GM18951 (cell line): ENCODE results near the gene ADAMTS16.

Experiments
- POLR2A ChIP-seq: IDR thresholded peaks from 4 replicates; pipeline ENCODE4 v1.6.1; 2011; ENCODE audit warnings: mild to moderate bottlenecking; ENCODE audit not compliant: insufficient read length, insufficient read depth; ENCODE audit errors: extremely low read depth
- in situ Hi-C: fragments of 300-500 bp; cut with MboI; formaldehyde crosslinking; loops from one replicate; pipeline ENCODE4 v1.12.0; 2022; ENCODE audit warnings: low sequenced_read_pairs, mixed read lengths, inconsistent platforms; ENCODE audit not compliant: unreplicated experiment

Gene ADAMTS16

DNA sequence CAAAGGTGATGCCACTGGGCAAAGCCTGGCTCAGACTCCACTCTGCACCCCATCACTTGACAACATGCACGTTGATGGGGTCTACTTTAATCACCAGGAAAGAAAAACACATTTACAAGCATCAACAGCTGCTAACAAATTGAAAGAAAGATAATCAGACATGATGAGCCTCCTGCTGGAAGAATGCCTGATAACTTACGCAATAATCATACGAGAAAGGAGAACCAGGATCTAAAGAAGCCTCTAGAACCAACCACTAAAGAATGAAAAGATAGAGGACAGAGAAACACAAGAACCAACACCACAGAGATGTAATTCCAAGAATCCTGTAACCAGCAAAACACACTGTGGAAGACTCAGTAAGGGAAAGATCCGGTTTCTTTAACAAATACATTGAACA lies 162.1 kb downstream of the ADAMTS16 start:
- TF ChIP-seq POLR2A = no peak
- in situ Hi-C loops = no loop called here

DNA sequence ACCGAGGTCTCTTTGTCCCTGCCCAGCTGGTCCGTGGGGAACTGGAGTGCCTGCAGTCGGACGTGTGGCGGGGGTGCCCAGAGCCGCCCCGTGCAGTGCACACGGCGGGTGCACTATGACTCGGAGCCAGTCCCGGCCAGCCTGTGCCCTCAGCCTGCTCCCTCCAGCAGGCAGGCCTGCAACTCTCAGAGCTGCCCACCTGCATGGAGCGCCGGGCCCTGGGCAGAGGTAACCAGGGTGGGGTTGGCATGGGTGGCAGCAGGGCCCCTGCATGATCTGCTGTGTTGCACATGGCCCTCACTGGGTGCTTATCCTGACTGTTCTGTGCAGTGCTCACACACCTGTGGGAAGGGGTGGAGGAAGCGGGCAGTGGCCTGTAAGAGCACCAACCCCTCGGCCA lies 163.1 kb downstream of the ADAMTS16 start:
- in situ Hi-C loops = no loop called here
- TF ChIP-seq POLR2A = no peak

GRCh38 chr5:5304361-5305020 lies 164.4 kb downstream of the ADAMTS16 start:
- no peak for TF ChIP-seq POLR2A
- in situ Hi-C loops = no loop called here

GRCh38 chr5:5306696-5307095 lies 166.6 kb downstream of the ADAMTS16 start:
- in situ Hi-C loops = no loop called here
- no peak for TF ChIP-seq POLR2A

GRCh38 chr5:5308319-5308718 lies 168.2 kb downstream of the ADAMTS16 start:
- TF ChIP-seq POLR2A = no peak
- in situ Hi-C loops = no loop called here

DNA sequence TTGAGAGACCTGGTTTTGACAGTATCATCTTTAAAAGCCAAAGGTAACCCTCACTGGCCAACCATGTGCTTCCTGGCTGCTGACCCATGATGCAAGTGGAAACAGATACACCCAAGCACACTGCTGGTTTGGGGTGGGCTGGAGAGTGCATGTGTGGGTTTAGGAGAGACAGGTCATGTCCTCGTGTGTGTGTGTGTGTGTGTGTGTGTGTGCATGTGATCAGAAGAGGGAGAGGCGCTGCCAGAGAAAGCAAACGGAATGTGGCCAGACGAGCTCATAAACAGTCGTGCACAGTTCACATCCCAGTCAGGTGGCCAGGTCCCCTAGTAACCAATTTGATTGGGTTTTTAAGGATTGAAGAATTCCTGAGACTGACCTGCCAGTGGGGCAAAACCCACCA lies 169.5 kb downstream of the ADAMTS16 start:
- in situ Hi-C loops = no loop called here
- TF ChIP-seq POLR2A = no peak

- TF ChIP-seq POLR2A = no peak
- in situ Hi-C loops = no loop called here
Observed at GRCh38 chr5:5313101-5313635, 173.0 kb downstream of the ADAMTS16 start.

DNA sequence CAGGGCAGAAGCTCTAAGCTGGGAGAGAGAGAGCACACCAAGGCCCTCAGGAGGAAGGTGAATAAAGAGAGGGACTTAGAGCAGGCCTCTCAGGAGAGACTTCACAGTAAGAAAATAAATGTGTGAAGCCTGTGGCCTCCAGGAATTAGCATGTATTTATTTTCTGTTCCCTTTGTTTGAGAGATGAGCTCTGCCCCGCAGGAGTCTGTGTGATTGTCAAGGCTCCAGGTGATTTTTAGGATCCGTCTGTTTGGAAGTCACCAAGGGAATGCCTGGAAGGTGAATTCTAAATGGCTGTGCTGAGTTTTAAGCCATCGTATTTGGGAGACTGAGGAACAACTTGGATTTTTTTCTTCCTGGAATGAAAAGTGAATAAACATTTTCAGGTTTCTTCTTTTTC lies 174.0 kb downstream of the ADAMTS16 start:
- no peak for TF ChIP-seq POLR2A
- in situ Hi-C loops = no loop called here

DNA sequence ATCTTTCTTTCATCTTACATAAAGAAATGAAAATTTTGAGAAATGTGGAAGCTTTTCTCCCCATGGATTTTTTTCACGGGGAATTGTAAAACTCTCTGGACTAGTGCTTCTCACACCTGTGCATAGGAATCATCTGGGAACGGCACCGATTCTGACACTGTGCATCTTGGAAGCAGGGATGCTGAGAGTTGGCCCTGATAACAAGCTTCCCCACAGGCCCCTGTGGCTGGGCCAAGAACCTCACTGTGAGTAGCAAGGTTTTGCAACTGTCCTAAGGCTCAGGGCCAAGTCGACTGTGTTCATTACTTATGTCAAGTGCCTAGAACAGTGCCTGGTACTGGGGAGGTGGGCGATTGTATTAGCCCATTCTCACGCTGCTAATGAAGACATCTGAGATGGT lies 174.5 kb downstream of the ADAMTS16 start:
- no peak for TF ChIP-seq POLR2A
- in situ Hi-C loops = no loop called here

GRCh38 chr5:5315068-5315980 lies 175.2 kb downstream of the ADAMTS16 start:
- in situ Hi-C loops = no loop called here
- TF ChIP-seq POLR2A = no peak

GRCh38 chr5:5316334-5316733 lies 176.2 kb downstream of the ADAMTS16 start:
- in situ Hi-C loops = no loop called here
- TF ChIP-seq POLR2A = no peak

GRCh38 chr5:5317976-5318375 lies 177.8 kb downstream of the ADAMTS16 start:
- in situ Hi-C loops = no loop called here
- TF ChIP-seq POLR2A = no peak

DNA sequence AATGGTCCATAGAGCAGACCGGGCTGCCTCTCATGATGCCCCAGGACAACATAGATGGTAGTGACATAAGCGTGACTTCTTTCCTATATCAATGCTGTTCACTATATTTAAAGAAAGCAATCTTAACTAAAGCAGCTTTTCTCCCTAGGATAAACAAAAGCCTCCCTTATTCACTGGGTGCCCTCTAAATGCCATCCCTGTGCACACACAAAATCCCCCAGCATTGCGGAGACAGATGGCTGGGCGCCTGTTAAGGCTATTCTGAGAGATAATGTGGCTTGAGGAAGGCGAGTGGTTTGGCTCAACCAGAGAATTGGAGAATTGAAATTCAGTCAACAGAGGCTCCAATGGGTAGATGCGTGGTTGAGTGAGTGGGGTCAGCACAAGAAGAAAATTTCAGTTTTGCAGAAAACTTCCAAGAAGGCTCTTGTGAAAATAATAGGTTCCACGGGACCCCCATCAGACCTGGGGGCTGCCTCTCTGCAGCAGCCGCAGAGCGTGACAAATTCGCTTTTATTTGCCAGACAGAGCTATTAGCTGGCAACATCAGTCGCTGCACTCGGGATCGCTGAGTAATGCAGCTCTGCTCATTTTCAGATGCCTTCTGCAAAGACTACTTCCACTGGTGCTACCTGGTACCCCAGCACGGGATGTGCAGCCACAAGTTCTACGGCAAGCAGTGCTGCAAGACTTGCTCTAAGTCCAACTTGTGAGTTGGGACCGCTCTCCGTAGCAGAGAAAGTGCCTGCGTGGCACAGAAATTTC lies 178.5 kb downstream of the ADAMTS16 start:
- in situ Hi-C loops = no loop called here
- no peak for TF ChIP-seq POLR2A
